HG02798 (cell line): ENCODE measurements around the gene COX10.
"Not testable (repeated sequence)": the region's sequence is repeated elsewhere in the genome, so short reads cannot be mapped to it uniquely, and the experiment has no call there.

Source experiments
- ATAC-seq: cut with Tn5 transposase; IDR thresholded peaks from one replicate; pipeline ENCODE4 v1.9.1; 2021; ENCODE audit warnings: mild to moderate bottlenecking; ENCODE audit not compliant: unreplicated experiment, poor library complexity

The COX10 gene

DNA sequence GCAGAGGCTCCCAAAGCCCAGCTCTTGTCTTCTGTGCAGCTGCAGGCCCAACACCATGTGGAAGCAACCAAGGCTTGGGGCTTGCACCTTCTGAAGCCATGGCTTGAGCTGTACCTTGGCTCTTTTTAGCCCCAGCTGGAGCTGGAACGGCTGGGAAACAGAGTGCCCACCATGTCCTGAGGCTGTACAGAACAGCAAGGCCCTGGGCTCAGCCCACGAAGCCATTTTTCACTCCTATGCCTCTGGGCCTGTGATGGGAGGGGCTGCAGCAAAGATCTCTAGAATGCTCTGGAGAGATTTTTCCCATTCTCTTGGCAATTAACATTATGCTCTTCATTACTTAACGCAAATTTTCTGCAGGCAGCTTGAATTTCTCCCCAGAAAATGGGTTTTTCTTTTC, 99.3 kb downstream of the COX10 start:
- no peak for ATAC-seq

DNA sequence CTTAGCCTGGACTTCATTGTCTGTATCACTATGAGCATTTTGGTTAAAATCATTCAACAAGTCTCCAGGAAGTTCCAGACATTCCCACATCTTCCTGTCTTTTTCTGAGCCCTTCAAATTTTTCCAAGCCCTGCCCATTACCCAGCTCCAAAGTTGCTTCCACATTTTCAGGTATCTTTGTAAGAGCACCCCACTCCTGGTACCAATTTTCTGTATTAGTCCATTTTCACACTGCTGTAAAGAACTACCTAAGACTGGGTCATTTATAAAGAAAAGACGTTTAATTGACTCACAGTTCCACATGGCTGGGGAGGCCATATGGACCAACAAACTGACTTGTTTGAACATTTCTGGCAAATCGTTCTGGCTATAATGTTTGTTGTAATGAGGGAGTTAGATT, 100.0 kb downstream of the COX10 start:
- ATAC-seq, result no peak

DNA sequence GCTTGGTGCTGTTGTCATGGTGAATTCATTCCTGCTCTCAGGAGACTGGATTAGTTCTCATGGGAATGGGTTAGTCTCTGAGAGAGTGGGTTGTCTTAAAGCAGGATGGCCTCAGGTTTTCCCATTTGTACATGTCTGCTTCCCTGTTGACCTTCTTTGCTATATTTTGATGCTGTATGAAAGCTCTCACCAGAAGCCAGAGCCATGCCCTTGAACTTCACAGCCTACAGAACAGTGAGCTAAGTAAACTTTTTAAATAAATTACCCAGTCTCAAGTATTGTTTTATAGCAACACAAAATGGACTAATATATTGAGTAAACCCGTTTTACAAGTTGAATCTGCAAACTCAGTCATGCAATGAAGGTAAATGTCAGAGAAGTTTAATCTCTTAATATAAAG, 100.6 kb downstream of the COX10 start:
- no peak for ATAC-seq

DNA sequence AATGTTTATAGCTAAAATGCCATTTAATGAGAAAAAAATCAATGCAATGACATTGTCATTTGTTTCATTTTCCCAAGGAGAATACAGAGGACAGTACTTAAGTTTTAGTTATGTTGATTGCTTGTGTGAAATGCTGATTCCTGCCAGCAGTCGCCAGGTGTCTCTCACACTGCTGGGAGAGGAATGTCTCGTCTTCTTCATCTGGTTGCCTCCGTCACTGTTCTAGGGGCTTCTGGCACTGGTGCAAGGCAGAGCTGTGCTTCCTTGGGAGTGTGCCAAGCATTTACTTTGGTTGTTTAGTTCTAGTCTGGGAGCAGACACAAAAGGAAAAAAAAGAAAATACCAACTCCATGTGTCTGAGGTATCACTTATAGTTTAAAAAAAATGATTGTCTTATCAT, 107.7 kb downstream of the COX10 start:
- not testable (repeated sequence) for ATAC-seq

DNA sequence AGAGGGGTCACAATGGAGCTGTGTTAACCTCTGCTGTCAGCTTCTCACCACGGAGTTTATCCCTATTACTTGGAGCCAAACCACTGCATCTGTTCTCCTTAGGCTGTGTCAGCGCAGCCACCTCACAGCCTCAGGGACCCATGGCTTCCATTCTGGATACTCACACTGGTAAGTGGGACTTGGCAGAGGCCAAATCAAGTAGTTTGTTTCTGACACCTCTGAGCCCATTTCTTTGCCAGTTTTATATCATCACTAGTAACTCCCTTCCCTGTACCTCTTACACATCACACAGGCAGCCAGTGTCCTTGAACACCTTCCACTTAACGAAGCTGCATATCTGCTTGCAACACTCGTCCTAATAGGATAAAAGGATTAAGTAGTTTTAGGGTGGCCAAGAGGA, 108.5 kb downstream of the COX10 start:
- ATAC-seq, result not testable (repeated sequence)

DNA sequence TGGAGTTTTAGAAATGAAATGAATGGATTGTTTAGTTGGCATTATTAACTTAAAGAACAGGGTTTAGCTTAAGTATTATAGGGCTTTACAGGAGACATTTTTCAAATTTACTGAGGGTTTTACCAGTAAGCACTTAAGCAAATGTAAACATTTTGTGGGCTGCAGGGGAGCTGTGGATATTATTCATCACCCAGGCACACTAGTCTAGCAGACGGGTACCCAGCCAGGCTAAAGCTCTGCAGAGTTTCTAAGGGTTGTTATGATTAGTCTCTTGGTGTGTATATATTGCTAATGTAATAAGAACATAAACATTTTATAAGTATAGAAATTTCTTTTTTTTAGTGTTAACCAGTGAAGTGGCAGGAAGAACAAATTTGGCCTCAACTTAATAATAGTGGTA, 110.6 kb downstream of the COX10 start:
- ATAC-seq, result not testable (repeated sequence)

DNA sequence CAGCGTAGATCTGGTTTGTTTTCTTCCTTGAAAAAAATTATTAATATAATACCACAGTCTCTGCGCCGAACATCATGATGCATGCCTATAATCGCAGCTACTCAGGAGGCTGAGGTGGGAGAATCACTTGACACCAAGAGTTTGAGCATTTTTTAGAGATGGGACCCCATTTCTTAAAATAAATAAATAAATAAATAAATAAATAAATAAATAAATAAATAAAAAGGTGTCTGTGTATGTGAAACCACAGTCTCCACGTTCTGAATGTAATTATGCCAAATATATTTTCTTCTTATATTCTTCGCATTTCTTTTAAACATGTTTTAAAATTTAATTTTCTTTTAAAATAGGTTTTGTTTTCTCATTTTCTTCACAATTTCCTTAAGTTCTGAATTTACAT, 112.8 kb downstream of the COX10 start:
- ATAC-seq, result not testable (repeated sequence)

DNA sequence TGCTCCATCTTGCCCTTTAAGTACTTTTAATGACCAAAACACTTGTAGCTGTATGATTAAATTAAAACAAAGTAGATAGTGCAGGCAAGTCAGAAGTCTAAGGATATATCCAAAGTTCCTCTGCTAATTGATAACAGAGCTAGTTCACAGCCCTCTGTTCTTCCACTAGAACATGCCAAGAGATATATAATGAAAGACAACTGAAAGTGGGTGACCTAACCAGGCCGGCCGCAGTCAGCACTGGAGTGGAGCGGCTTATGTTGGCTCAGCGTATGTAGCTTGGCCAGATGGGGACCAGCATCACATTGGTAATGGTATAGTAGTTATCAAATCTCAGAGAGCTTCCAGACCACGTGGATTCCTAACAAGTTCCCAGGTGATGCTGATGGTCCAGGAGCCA, 115.2 kb downstream of the COX10 start:
- ATAC-seq, result not testable (repeated sequence)

DNA sequence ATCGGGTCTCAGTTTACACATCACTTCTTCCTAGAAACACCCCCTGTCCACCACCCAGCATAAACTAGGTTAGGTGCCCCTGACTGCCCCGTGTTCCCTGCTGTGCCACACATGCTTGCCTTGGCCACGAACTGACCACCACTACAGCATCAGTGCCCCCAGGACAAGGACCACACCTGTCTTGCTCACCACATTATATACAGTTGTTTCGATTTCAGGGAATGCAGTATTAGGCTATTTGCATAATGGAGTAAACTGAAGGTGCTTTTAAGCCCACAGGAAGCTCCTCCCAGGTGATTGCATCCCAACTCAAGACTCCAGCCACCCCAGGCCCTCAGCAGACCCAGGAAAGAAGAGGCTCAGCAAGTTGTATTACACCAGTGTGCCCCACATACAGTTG, 117.1 kb downstream of the COX10 start:
- ATAC-seq, result not testable (repeated sequence)

DNA sequence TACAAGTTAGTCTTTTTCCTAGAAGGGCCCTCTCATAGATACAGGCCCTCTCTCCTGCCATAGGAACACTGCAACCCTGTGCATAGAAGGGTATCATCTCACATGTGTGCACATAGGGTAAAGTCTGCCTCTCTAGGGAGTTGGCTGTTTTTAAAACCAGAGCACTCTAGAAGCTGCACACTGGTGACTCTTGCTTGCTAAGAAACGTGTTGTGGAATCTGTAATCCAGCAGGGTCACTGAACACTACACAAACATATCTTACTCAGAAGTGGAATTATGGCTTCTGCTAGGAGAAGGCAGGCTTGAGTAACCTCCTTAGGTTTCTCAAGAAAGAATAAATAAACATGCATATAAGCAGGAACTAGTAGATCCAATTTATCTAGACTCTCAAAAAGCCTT, 121.5 kb downstream of the COX10 start:
- ATAC-seq, result not testable (repeated sequence)

DNA sequence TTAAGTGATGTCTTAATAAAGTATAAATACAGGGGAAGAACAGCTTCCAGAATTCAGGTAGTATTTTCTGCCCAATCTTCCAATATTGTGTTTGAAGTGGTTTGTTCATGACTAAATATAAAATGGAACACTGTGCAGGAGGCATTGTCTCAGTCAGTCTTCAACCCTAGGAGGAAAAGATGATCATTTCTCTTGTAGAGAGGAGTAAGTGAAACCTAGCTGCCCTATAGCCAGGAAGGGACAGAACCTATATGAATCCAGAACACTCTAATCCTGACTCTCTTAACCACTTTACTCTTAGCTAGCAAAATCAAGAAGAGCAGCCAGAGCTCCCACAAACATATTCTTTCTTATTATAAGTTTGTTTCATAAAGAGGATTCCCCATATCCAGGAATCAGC, 122.2 kb downstream of the COX10 start:
- ATAC-seq, result not testable (repeated sequence)

DNA sequence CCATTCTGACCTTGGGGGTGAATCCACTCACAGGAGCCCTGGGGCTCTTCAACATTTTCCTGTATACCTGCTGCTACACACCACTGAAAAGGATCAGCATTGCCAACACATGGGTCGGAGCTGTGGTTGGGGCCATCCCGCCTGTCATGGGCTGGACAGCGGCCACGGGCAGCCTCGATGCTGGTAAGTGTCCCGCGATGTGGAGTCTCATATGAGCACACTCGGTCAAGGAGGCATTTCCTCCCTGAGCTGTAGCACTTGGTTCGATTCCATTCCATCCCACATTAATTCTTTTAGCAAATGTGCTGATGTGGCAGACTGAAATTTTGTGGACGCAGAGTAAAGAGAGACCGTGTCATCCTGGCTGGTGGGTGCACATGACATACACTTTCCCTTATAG, 122.7 kb downstream of the COX10 start:
- not testable (repeated sequence) for ATAC-seq

DNA sequence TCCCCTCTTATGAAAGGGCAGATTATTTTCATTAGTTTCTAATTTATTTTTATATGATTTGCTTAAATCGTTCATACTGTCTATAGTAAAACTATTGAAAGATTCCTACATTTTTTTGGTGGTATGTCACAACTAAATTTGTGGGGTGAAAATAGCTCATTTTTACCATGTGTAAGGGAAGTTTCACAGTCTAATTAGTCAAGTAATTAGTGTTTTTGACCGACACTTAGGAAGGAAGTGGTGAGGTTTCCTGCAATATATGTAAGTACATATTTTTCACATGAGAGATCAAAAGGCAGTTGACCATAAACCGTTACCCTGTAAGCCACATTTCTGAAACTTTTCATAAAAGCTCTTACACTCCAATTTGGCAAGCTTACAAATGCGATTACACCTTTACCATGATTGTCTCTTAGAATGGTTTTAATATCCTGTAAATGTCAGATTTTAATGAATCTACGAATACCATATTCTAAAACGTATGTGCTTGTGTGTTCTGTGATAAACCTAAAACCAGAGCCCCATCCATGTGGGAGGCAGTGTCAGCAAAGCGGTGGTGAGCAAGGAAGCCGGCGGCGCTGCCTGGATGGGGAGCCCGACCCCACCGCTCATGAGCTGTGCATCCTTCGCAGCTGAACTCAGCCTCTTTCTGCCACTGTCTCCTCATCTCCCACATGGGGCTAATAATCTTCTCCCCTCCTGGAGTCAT, 123.5 kb downstream of the COX10 start:
- peak; percentile 45 for ATAC-seq

DNA sequence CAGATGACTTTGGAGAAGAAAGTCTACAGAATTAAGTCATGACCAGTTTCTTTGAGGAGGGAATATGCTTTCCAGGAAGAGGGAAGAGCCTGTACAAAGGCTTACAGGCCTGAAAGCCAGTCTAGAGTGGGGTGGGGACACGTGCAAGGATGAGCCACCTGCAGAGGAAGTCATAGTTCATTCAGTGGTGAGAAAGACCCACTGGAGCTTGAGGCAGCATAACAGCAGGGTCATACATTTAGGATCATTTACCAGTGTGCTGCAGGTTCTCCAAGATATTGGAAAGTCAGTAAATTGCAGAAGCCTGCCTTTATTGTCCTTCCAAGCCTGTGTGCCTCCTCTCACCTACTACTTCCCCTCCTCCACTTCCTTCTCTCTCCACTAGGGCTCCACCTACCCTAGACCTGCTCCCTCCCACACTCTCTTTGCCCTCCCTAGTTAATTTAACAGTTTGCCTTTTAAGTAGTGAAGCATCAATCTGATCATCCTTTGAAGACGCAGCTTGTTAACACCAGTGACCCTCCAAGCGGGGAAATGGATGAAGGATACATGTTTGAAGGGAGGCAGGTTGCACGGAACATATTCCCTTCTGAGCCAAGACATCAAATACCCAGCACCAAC, 127.2 kb downstream of the COX10 start:
- ATAC-seq, result no peak

DNA sequence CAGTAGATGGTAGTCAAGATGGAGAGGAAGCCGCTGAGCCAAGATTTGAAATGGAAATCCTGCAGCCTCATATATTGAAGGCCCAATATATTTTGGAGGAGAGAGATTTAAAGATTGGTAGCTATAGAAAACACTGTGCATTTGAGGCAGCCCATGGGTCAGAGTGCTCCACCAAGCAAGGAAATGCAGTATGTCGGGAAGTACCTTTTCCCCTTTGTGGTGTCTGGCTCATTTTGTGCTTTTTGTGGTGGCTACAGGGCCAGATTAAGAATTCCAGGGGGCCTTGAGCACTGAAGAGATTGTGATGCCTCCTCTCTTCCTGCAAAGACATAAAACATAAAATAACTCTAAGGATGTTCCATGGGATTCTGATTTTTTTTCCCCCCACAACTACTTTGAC, 127.8 kb downstream of the COX10 start:
- no peak for ATAC-seq

DNA sequence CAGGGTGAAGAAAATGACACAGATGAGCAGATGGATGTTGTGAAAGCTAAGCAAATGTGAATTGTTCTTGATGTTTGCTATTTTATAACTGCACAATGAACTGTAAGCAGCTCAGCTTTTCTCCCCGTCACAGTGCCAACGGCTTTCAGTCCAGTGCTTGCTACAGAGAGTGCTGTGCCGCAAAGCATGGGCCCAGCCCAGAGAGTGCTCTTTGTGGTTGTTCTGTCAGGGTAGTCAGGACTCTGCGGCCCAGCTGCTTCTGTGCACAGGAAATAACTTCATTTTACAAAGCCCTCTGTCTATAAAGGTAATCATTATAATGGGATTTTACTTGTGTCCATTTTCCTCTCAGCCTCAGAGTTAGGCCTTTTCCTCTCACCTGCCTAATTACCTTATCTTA, 128.3 kb downstream of the COX10 start:
- no peak for ATAC-seq

DNA sequence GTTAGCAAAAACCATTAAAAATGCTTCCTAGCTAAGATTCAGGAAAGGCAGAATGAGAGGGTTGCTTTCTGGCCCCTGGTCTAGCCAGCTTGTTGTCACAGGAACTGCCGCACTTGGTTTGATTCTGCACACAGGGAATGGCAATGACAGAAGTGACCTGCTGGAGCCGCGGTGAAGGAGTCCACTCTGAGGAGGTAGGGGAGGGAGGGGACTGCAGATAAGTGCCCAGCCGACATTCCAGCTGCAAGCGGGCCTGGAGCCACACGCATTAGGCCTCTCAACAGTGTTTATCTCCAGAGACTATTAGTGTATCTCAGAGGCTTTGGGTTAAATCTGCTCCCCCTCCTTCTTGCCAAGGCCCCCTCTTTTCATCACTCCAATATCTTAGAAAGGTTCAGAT, 128.7 kb downstream of the COX10 start:
- ATAC-seq, result no peak

DNA sequence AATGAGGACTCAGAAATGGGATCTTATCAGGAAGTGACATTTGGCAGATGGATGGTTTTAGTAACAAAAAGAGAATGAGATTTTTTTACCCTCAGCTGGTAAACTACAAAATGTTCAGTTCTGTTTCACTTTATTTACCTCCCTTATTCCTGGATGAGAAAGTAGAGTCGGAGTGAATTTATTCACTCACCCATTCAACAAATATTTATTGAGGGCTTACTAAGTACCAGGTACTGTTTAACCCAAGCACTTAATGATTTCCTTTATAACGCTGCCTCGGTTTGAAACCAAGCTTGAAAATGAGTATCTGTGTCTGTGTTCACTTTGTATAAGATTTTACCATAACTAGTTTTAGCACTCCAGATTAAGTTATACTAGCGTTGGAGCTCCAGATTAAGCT, 129.3 kb downstream of the COX10 start:
- ATAC-seq, result no peak

DNA sequence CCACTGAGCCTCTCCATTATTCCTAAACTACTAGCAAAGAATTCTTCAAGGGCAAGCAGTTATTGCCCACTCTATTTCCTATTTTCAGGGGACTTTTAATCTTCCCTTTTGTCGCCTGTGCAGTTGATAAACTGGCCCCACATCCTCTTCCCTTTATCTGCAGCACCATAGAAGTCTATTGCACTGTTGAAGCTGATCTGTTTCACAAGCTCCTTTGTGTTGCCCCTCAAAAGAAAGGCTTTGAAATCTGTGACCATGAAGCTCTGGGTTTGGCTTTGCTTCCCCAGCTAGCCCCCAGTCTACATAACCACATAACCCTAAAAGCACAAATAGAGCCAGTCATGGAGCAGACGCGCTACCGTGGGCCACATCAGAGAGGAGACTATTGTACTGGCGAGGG, 130.3 kb downstream of the COX10 start:
- no peak for ATAC-seq

DNA sequence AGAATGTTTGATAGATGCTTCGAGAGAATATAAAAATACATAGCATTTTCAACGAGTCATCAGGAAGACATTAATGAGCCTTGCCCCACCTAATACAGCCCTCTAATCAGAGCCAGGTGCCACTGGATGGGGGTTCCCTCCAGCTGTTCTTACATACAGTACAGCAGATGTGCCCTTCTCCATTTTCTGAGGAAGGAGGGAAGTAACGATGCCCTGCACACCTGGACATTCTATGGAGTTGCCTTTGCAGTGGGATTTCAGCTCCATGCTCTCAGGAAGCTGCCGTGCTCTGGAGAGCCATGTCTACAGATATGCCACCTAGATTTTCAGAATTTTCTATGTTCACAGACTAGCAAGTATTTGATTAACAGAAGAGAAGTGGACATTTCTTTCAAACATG, 131.1 kb downstream of the COX10 start:
- ATAC-seq, result no peak

DNA sequence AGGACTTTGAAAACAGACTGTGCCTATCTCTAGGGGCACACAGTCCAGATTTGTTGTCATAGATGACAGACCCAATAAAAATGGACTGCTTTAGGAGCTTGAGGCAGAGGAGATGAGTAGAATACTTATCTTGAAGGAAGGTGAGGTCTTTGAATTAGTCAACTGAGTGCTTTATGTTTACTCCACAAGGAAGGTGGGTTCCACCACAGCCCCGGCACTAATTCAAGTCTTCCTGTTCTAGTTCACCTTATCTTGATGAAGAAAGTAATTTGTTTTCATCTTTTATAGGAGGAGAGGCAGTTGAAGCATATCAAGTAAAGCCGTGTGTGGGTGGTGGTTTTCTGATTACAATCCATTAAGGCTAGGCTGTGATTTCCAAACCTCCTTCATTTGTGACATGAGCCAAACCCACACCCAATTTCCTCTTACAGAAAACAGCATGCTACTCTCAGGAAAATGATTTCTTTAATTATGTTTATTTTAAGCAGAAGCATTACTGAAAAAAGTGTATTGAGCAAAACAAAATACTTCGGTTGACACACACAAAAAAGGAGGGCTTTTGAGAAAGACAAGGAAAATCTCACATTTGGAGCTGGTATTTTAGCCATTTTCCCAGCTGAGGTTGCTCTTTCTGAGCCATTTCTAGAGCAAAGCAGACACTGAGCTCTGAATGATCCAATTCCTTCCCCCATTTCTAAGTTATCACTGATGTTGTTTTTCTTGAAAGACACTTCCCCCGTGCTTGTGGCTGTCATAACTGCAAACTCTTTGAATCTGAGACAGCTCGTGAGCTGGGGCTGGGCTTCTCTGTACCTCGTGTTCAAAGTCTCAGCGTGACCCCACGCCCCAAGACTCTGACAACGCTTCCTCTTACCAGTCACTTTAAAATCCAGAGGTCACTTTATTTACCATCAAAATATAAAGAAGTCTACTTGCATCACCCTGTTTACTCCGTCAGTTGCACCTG, 132.0 kb downstream of the COX10 start:
- no peak for ATAC-seq
